Dermis blood vessel endothelial cell (primary cell): ENCODE measurements around the gene XCL1. TPM values are rescaled to one million over a fixed set of nuclear protein-coding genes. Genes with fewer than 3 reads are reported as not detected.
A peak's percentile ranks its signal among the peaks of the same experiment; 100 is the strongest.

Source experiments
- DNase-seq: peaks from one replicate; pipeline ENCODE4 v3.0.0; 2010
- total RNA-seq: library from RNA; depleted of rRNA; stranded (reverse); fragments of >200 nt; gene quantifications from 2 replicates; pipeline ENCODE4 v1.2.3, GENCODE V29; 2014

The XCL1 gene
- total RNA-seq, 1 donor from 2014 or later = not detected

- no peak for DNase-seq
Measured at GRCh38 chr1:168607872-168608428, 31.5 kb downstream of the XCL1 start.

- peak; percentile 23 for DNase-seq
Measured at GRCh38 chr1:168608796-168609715, 32.7 kb downstream of the XCL1 start.

- no peak for DNase-seq
Measured at GRCh38 chr1:168609741-168610510, 33.5 kb downstream of the XCL1 start.

DNA sequence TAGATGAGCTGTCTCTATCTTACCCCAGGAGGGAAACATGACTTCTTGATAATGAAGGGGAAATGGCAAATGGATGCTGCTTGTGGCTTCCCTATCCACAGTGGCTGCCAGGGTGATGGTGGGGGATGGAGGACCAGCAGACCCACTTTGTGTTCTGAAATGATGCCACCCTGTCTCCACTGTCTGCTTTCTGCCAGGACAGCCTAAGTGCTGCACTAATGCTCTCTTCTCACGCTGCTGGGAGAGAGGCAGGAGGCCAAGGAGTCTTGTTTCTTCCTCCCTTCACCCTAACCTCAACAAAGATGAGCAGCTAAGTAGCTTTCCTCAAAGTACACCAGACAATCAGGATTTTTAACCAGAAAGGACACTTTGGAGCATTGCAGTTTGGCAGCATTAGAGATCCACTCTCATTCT lies 36.6 kb downstream of the XCL1 start:
- DNase-seq = no peak

DNA sequence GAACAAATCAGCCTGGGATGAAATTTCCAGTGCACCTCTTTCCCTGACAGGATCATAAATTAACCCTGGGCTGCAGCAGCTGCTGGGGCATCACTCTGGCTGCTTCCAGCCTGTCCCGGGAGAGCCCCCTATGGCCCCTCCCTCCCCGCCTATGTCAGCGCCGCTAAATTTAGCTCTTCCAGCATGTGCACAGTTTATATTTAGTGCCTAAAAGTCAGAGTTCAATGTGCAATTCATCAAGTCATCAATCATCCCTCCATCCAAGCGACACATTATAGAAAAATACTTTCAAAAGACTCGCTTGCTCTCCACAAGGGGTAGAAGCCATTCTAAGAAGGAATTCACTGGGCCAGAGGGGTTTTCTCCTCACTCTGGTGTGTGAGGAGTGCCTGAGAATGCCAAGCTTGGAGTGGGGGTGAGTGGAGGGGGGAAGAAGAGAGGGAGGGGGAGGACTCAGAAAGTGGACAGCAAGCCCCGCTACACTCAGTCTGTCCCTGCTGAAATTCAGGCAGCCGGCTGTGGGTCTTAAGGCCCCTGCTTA lies 37.4 kb downstream of the XCL1 start:
- DNase-seq = no peak

- no peak for DNase-seq
Measured at GRCh38 chr1:168614235-168614634, 37.8 kb downstream of the XCL1 start.

DNA sequence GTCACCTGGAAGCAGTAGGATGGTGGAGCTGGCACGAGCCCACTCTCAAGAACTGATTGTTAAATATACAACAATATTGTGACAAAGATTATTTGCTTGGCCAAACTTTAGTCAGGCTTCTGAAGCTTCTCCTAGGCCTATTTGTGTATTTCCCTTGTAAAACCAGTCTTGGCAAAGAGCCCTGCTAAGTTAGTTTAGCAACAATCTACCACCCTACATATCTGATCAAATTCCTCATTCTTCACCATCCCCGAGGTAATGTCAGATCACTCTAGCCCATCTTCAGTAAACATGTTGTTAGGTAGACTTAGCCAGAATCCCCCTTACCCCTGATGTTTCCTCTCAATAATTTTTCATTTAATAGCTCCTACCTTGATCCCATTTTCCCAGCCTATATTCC lies 39.6 kb downstream of the XCL1 start:
- DNase-seq = no peak

DNA sequence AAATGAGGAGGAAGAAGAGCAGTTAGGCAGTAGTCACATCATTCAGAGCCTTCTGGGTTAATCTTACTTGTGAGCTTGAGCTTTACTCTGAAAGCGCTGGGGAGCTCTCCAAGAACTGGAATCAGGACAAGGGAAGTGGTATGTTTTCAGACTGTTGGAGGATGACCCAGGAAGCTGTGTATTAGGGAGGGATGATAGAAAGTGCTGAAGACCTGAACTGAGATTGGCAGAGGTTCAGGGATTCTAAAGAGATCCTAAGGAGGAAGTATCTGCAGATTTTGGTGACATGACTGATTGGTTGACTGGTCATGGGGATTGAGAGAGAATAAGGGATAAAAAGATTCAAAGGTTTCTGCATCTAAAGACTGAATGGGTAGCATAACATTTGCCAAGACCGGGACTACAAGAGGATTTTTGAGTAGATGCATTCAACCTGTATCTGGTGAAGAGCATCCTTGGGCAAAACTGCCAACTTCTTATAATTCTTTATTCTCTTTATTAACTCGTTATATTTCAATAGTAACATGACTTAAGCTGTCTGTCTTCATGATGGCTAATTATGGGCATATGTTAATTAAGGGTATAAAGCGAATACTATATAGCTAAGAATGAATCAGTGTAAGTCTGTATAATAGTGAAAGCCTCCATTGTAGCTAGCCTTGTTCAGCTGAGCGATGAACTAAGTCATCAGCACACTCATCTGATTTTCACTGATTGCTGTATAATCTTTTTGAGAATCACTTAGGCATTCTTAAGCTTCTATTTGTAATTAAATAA lies 41.8 kb downstream of the XCL1 start:
- DNase-seq = no peak

- DNase-seq = no peak
Measured at GRCh38 chr1:168618886-168619285, 42.5 kb downstream of the XCL1 start.

GRCh38 chr1:168621356-168621755 lies 45.0 kb downstream of the XCL1 start:
- no peak for DNase-seq

GRCh38 chr1:168623003-168623828 lies 46.8 kb downstream of the XCL1 start:
- DNase-seq = no peak

- no peak for DNase-seq
Measured at GRCh38 chr1:168623831-168624230, 47.4 kb downstream of the XCL1 start.

DNA sequence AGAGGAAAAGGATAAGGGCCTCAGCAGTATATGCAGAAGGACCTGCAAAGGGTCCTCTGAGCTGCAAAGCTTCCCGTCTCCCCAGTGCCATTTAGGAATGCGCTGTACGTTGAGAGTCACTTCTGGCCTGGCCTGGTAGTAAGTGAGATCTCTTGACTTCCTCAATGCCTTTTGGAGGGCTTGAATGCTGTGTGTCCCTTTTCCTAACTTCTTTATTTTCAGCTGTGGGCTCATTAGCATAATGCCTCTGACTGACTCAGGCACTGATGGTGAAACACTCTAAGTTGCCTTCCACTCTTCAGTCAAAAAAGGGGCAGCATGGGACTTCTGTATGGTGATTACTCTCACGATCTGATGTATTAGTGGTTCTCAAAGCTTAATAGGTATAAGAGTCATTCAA lies 49.9 kb downstream of the XCL1 start:
- DNase-seq = no peak

DNA sequence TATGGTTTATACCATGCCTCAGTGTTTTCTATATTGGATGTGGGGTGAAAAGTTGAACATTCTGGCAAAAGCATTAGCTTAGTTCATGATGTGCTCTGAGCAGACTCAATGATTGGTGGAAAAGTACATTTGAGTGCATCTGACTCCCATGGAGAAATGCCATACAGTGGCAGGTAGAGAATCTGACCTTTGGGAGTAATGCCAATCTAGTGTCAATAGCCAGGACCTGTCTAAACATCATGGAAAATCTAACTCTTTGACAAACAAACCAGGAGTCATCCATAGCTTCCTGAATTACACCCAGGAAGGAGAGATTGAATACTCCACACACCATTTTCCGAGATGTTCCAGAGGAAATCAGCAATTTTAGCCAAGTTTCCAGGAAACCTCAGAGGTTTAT lies 51.0 kb downstream of the XCL1 start:
- no peak for DNase-seq

DNA sequence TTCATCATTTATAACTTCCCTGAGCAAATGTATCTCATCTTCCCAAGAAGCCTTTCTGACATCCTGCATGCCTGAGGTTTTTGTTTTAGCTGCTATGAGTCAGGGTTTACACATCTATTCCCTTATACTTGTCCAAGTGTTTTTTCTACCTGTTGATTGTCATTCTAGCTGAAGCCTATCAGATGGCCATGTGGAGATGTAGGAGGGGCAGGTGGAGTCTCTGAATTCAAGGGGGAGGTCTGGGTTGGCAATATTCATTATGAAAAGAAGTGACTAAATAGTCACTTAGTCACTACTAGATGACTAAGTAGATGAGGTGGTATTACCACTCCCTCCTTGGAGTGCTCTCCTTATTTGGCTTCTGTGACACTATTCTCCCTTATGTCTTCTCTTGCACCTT lies 52.4 kb downstream of the XCL1 start:
- no peak for DNase-seq

DNA sequence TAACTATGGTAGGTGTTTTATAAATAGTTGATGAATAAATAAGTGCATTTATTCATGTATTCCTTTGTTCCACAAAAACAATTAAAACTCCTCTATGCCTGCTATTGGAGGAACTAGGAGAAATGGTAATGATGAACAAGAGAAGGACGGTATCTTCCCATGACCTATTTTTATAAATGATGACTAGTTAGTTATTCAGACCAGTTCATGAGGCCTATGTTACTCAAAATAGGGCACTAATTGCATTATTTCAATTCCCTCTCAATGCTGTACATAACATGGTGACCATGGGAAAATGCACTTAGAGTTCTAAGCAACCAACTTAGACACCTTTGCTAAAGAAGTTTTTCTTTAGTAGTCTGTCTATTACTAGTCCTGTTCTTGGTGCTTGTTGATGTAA lies 53.1 kb downstream of the XCL1 start:
- no peak for DNase-seq

Other genes starting within 250 kb of the XCL1 start
- gene XCL2, start 32.6 kb upstream of the XCL1 start, total RNA-seq = not detected in 2 replicates
- not detected in 2 replicates for gene DPT, start 152.6 kb downstream of the XCL1 start, total RNA-seq